MM.1S (cell line): ENCODE measurements around the gene ANKRD12.

Experiments
- EZH2 ChIP-seq: fragments of 300-600 bp; sonication (generic); optimal IDR thresholded peaks from 2 replicates; pipeline ENCODE3; 2017; ENCODE audit warnings: low read depth, mild to moderate bottlenecking, antibody characterized with exemption, low read length, mixed read lengths
- EZH2phosphoT487 ChIP-seq: fragments of 300-600 bp; sonication (generic); IDR thresholded peaks from 2 replicates; pipeline ENCODE4 v1.6.1; 2018; ENCODE audit warnings: antibody characterized with exemption, low read length
- TF ChIP-seq, protein P1 (sequence below): fragments of 300-600 bp; sonication (generic); IDR thresholded peaks from 2 replicates; pipeline ENCODE4 v1.5.1; 2016; ENCODE audit warnings: antibody characterized with exemption, low read length, mixed read lengths

DNA sequence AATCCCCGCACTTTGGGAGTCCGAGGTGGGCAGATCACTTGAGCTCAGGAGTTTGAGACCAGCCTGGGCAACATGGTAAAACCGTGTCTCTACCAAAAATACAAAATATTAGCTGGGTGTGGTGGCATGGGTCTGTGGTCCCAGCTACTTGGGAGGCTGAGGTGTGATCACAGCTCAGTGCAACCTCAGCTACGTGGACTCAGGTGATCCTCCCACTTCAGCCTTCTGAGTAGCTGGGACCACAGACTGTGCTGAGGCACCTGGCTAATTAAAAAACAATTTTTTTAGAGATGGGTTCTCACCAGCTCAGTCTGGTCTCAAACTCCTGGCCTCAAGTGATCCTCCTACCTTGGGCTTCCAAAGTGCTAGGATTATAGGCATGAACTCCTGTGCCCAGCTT lies 23.4 kb downstream of the ANKRD12 start:
- TF ChIP-seq, protein P1, sequence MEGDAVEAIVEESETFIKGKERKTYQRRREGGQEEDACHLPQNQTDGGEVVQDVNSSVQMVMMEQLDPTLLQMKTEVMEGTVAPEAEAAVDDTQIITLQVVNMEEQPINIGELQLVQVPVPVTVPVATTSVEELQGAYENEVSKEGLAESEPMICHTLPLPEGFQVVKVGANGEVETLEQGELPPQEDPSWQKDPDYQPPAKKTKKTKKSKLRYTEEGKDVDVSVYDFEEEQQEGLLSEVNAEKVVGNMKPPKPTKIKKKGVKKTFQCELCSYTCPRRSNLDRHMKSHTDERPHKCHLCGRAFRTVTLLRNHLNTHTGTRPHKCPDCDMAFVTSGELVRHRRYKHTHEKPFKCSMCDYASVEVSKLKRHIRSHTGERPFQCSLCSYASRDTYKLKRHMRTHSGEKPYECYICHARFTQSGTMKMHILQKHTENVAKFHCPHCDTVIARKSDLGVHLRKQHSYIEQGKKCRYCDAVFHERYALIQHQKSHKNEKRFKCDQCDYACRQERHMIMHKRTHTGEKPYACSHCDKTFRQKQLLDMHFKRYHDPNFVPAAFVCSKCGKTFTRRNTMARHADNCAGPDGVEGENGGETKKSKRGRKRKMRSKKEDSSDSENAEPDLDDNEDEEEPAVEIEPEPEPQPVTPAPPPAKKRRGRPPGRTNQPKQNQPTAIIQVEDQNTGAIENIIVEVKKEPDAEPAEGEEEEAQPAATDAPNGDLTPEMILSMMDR = no peak
- no peak for TF ChIP-seq EZH2
- no peak for TF ChIP-seq EZH2phosphoT487
